Measurements from ENCODE around the gene R3HDM2.

R3HDM2 gene

DNA sequence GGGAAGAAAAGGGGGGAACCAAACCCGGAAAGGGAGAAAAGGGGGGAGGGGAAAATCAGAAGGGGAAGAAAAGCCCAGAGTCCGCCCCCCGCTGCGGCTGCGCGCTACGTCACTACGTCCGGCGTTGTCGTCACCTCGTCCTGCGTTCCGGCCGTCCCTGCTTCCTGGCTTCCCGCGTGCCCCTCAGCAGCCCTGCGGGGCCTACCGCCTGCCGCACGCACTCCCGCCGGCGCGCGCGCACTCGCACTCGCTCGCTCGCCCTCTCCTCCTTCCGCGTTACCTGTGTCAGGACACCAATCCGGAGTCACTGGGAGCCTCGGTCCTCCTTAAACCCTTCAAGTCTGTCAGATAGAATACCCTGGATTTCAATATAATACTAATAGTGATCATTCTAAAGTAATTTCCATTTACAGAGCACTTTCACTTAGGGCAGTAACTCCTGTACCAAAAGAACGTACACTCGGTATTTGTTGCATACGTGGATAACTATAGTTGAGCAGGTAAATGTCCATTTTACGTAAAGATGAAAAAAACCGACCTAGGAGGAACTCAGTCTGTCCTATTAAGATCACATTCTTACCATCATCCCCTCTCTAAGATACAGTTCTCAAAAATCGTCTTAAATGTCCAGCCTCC is at the start of gene R3HDM2:
TSS of gene R3HDM2 (minus strand) at position 113 of the 636 bp plus-strand sequence. CDS start 120,615 bp downstream, outside the sequence.
- DNase-seq = peak; percentile 98

DNA sequence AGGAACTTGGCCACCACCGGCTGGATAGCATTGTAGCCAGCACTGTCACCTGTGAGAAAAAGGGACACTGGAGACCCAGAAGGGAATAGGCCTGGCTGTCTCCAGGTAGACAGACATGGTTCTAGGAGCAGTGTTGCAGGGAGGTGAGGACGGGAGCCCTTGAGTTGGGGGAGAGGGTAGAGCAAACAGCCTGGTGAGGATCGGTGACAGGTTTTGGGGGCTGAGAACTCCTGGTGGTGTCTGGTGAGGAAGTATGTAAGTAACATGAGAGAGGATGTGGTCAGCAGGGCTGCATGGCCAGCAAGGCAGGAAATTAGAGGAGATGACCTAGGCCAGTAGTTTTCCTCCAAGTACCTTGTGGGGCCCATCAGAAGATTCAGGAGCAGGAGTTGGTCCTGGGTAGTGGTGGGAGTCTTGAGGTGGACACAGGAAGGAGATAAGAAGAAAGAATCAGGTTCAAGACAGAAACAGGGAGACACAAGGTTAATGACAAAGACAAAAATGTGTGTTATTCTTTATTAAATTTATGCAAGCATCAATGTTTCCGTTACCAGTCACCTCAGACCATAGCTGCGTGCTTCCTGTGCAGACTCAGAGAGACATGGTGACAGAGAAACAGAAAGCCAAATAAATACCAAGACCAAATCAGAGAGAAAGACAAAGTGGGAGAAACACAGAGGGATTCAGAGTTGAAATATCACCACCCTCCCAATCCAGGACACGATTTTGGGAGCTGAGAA is 48.7 kb upstream of the R3HDM2 start, which contains the start of gene ARHGAP9:
TSS of gene ARHGAP9 (minus strand) at position 491 of the 740 bp plus-strand sequence. CDS start at position 31, 460 bp downstream.
- DNase-seq = peak; percentile 82

- DNase-seq = no peak
Observed at GRCh38 chr12:57479043-57479375, 48.2 kb upstream of the R3HDM2 start.

GRCh38 chr12:57477710-57478681 is 47.2 kb upstream of the R3HDM2 start:
- peak; percentile 80 for DNase-seq

- peak; percentile 69 for DNase-seq
Observed at GRCh38 chr12:57476993-57477709, 46.3 kb upstream of the R3HDM2 start.

- peak; percentile 90 for DNase-seq
Observed at GRCh38 chr12:57476162-57476992, 45.5 kb upstream of the R3HDM2 start.

DNA sequence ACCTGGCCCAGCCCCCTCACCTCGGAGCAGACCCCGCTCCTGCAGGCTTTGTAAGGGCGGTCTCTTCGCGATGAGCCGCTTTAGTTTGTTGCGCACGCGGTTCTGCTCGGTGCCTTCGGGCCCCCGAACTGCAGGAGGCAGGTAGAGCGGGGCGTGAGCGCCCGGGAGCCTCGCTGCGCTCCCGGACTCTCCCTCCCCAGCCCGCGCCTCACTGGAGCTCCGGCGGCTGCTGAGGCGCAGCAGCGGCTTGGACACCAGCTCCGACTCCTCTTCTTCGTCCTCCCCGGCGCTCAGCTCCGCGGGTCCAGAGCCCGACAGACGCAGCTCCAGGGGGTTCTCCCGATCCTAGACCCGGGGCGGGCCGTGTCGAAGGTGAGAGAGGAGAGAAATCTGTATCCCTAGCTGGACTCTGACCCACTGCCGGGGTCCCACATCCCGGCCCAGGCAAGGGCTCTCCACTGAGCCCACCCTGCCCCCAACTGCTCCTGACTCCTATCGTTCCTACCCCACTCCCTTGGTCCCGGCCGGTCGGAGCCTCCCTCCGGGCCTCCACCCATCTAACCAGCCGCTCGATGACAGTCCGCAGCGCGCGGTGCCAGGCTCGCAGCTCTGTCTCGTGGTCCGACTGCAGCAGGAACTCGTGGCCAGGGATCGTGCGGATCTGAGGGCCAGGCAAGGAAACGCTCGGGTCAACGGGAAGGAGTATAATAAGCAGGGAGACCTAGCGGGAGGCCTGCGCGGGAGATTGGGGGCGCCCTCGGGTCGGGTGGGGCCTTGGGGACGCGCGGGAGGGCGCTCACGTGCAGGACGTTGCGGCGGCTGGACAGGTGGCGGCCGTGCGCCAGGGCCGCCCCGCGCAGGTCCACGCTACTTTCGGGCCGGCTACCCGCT is 44.7 kb upstream of the R3HDM2 start:
- no peak for DNase-seq

GRCh38 chr12:57474862-57475261 is 44.0 kb upstream of the R3HDM2 start:
- no peak for DNase-seq

GRCh38 chr12:57474430-57474829 is 43.6 kb upstream of the R3HDM2 start:
- no peak for DNase-seq

DNA sequence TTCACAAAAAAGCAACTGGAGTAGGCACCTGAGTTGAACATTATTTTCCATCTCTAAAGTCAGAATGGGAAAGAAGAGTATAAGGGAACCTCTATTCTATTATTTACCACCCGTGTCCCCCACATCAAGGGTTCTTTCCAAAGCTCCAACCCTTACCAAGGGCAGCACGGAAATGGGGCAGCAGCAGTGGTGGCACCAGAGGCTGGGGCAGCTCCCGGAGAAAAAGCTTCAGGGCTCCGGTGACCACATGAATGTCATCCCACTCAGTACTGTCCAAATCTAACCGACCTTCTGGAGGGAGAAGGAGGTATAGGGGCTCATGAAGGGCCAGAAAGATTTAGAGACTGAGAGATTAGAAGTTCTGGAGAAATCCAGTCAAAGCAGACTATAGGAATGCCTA is 43.0 kb upstream of the R3HDM2 start:
- DNase-seq = no peak

GRCh38 chr12:57473392-57473791 is 42.5 kb upstream of the R3HDM2 start:
- no peak for DNase-seq

DNA sequence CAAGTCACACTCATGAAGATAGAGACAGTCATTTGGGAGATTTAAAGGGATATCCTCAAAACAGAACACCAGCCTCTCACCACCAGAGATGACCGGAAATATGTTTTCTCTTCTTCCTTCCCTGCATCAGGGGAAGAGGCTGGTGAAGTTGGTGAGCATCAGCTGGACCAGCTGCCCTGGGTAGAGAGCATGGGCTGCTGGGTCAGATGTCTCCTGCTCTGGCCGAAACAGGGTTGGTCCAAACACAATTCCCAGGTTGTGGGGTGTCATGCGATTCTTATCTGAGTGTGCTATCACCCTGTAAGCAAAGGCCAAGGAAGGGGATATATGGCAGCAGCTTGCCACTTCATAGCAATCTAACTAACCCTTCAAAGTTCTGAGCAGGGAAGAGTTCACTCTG is 41.5 kb upstream of the R3HDM2 start:
- DNase-seq = no peak

DNA sequence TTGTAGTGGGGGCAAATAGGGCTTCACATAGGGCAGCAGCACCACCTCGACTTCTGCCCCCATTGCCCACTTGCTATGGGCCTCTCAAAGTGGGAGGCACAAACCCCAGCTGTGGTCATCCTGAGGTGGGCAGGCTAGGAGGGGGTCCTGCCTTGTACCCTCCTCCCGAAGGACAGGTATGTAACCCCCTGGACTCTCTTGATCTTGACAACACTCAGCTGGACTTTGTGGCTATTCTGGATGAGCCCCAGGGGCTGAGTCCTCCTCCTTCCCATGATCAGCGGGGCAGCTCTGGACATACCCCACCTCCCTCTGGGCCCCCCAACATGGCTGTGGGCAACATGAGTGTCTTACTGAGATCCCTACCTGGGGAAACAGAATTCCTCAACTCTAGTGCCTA is 40.8 kb upstream of the R3HDM2 start:
- no peak for DNase-seq

- no peak for DNase-seq
Observed at GRCh38 chr12:57470970-57471656, 40.3 kb upstream of the R3HDM2 start.

DNA sequence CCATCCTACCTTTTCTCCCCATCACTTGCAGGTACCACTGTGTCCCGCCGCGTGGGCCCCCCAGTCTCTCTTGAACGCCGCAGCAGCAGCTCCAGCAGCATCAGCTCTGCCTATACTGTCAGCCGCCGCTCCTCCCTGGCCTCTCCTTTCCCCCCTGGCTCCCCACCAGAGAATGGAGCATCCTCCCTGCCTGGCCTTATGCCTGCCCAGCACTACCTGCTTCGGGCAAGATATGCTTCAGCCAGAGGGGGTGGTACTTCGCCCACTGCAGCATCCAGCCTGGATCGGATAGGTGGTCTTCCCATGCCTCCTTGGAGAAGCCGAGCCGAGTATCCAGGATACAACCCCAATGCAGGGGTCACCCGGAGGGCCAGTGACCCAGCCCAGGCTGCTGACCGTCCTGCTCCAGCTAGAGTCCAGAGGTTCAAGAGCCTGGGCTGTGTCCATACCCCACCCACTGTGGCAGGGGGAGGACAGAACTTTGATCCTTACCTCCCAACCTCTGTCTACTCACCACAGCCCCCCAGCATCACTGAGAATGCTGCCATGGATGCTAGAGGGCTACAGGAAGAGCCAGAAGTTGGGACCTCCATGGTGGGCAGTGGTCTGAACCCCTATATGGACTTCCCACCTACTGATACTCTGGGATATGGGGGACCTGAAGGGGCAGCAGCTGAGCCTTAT is 39.6 kb upstream of the R3HDM2 start:
- DNase-seq = no peak

DNA sequence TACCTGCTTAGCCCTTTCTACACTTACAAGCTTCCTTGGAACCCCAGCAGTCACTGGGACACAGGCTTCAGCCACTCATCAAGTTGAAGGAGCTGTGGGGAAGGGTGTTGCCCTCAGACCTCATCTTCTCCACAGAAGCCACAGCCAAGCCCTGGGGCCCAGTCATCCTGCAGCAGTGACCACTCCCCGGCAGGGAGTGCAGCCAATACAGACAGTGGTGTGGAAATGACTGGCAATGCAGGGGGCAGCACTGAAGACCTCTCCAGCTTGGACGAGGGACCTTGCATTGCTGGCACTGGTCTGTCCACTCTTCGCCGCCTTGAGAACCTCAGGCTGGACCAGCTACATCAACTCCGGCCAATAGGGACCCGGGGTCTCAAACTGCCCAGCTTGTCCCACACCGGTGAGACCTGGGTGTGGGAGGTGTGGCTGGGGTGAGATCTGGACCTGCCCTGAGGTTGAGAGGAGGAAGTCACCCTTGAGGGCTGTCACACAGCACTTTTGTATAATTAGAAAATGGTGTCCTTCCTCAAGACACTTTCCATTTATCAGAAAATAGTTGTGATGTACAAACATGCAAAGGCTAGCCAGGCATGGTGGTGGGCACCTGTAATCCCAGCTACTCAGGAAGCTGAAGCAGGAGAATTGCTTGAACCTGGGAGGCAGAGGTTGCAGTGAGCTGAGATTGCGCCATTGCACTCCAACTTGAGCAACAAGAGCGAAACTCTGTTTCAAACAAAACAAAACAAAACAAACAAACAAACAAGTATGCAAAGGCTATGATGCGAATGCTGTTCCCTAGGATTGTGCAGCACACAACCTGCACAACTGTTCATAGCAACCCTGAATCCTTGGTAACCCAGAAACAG is 38.7 kb upstream of the R3HDM2 start:
- DNase-seq = no peak

DNA sequence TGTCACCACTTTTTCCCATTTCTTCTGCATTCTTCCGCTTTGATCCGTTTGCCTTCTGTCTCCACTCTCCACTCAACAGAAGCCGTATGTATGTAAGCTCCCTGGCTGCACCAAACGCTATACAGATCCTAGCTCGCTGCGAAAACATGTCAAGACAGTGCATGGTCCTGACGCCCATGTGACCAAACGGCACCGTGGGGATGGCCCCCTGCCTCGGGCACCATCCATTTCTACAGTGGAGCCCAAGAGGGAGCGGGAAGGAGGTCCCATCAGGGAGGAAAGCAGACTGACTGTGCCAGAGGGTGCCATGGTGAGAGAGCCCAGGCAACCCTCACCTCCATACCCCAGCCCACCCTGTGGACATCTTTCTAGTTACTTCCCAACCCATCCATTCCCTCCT is 37.1 kb upstream of the R3HDM2 start:
- DNase-seq = no peak

- DNase-seq = no peak
Observed at GRCh38 chr12:57467212-57467874, 36.5 kb upstream of the R3HDM2 start.
